ENCODE results near the gene GPBP1L1.

- TF ChIP-seq CTCF (IDR thresholded peaks at IDR 0.05; ENCODE audit: insufficient read depth, low read length), result no peak
- TF ChIP-seq SPI1 (IDR thresholded peaks at IDR 0.05; ENCODE audit: borderline replicate concordance, low read depth), result no peak
- TF ChIP-seq POLR2AphosphoS5 (IDR thresholded peaks at IDR 0.05; ENCODE audit: low read depth), result no peak
Observed at GRCh38 chr1:45589861-45590260, 96.5 kb downstream of the GPBP1L1 start.

Data from HL-60 (cell line).